Loucy (cell line): ENCODE results near the gene HS6ST2.

Experiments used
- CTCF ChIP-seq: fragments of 200-600 bp; sonication (generic); conservative IDR thresholded peaks from 2 replicates; pipeline ENCODE4 v1.5.1; 2014; ENCODE audit warnings: mild to moderate bottlenecking, antibody characterized with exemption, low read length
- EZH2phosphoT487 ChIP-seq: fragments of 200-600 bp; IDR thresholded peaks from 2 replicates; pipeline ENCODE4 v1.6.1; 2018; ENCODE audit warnings: antibody characterized with exemption, mild to moderate bottlenecking, moderate library complexity, borderline replicate concordance

DNA sequence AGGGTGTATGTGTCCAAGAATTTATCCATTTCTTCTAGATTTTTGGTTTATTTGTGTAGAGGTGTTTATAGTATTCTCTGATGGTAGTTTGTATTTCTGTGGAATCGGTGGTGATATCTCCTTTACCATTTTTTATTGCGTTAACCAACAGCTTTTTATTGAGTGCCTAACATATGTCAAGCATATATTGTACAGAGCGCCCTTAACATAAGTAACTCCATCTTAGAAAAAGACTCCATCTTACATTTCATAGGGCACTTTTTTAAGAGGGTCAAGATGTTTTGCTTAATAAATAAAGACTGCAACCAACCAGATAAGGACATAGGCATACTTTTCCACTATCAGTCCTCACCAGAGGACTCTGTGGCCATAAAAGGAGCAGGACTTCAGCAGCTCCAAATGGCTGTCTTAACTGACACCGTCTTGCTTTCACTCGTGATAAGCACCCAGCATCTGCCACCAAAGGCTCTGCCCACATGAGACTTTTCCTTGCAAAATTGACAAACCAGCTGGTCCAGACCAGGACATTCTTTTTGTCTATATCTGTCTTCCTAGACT, 75.0 kb downstream of the HS6ST2 start:
- TF ChIP-seq CTCF (no peak), EZH2phosphoT487 (no peak)
